GM19043 (cell line): ENCODE results near the gene PRSS53.
"Not testable (repeated sequence)": the region's sequence is repeated elsewhere in the genome, so short reads cannot be mapped to it uniquely, and the experiment has no call there.

ENCODE experiments used
- ATAC-seq: cut with Tn5 transposase; IDR thresholded peaks from one replicate; pipeline ENCODE4 v1.9.1; 2021; ENCODE audit warnings: low read depth; ENCODE audit not compliant: unreplicated experiment

The PRSS53 gene

DNA sequence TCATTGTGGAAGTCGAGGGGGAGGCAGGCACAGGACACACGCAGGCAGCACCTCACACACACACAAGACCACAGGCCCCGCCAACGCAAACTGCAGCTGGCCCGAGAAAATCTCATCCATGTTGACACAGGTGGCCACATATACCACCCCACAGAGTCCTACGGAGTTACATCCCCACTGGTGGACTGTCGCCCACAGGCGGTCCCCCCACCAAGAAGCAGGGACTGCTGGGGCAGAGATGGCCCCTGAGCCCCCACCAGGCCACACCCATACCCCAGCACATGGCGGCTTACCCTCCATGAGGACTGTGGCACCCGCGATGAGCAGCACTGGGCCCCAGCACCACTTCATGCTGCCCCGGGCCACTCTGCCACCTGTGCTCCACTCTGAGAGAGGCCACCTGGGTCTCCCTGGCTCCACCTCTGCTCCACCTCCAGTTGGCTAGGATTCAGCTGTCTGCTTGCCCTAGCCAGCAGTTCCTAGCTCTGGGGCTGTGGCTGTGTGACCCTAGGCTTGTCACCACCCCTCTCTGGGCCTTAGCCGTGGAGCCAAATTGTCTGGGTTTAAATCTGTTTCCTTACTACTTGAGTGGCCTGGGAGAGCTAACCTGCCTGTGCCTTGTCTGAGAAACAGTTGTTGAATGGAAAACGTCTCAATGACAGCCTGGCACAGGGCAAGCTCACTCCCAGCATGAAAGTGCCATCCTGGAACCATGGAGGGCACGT is at the start of gene PRSS53:
Gene PRSS53, minus strand, starts transcription at position 485 of the 725 bp plus-strand sequence. Its CDS starts 134 bp downstream, at position 351.
- ATAC-seq: no peak

DNA sequence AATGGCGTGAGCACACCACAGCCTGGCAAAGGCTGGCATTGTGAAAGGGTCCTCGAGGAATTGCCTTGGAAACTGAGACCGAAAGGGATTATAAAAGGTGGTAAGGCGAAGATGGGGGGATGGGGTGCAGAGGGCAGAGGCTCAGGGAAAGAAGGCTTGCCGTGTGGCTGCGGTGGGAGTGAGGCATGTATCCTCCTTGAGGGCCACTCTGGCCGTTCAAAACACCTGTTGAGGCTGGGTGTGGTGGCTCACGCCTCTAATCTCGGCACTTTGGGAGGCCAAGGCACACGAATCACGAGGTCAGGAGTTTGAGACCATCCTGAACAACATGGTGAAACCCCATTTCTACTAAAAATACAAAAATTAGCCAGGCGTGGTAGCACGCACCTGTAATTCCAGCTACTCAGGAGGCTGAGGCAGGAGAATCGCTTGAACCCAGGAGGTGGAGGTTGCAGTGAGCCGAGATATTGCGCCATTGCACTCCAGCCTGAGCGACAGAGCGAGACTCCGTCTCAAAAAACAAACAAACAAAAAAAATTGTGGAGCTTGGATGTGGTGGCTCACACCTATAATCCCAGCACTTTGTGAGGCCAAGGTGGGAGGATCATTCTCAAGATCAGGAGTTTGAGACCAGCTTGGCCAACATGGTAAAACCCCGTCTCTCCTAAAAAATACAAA is 48.2 kb upstream of the PRSS53 start:
- not testable (repeated sequence) for ATAC-seq

DNA sequence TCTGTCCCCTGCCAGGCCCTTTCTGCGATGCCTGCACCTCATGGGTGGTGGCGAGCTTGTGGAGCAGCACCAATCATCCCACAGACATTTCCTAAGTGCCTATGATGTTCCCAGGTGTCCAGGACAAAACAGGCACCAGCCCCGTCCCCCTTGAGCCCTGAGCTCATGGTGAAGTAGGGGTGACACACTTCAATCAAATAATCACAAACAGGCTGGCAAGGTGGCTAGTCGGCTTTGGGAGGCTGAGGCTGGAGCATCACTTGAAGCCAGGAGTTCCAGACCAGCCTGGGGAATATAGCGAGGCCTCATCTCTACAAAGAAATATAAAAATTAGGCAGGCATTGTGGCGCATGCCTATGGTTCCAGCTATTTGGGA is 47.5 kb upstream of the PRSS53 start:
- ATAC-seq: no peak

DNA sequence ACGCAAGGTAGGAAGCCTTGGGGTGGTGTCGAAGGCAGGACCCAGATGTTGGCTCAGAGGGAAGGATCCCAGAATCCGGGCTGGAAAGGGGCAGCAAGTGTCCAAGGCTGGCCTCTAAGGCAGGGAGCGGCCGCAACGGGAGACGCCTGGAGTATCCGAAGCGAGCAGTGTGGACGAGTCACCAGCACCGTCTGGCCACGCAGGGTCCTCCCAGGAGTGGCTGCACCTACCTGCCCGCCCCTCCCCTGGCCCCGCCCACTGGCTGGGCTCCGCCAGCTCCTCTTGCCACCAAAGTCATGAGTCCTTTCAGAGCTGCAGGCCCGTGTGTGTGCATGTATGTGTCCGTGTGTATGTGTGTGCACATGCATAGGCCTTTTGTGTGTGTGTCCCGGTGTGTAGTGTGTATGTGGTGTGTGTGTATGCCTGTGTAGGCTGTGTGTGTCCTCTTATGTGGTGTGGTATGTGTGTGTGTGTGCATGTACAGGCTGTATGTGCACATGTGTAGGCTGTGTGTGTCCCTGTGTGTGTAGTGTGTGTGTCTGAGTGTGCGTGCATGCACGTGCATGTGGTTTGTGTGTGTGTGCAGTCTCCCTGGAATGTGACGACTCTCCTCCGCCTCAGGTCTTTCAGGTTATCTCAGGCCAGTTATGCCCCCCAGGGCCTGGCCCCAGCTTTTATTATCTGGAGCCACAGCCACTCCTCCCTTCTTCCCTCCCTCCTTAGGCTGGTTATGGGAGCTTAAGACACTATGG is 47.0 kb upstream of the PRSS53 start, which contains the start of gene PRSS8:
Gene PRSS8, minus strand, starts transcription at position 193 of the 752 bp plus-strand sequence. CDS start 229 bp downstream, outside the sequence.
- no peak for ATAC-seq

DNA sequence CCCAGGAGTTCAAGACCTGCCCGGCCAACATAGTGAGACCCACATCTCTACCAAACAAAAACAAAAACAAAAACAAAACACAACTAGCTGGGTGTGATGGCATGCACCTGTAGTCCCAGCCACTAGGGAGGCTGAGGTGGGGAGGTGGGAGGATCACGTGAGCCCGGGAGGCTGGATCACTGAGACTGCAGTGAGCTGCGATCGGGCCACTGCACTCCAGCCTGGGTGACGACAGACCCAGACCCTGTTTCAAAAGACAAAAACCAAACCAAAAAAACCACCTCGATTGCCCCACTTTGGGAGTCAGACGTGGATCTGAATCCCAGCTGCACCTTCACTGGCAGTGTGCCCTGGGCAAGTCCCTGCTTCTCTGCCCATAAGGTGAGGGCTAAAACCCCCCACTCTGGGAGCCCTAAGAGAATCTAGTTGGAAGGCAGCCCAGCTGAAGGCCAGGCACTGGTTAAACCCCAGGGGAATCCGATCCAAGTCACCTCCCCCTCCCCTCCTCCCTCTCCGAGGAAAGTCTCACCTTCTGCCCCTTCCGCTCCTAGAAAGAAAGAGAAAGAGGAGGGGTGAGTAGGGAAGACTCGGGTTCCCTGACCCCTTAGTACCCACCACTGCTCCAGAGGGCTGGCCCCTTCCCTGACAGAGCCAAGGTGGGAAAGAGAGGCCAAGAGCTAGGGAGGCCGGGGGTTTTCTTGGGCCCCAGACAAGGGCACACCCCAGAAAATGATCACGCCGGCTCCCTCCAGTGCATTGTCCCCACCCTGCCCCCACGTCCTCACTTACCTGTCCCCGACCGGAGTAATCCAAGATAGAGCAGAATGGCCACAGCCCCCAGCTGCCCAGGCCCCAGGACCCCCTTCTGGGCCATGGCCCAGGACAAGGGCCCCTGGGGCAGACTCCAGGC is 46.1 kb upstream of the PRSS53 start:
- ATAC-seq: no peak

DNA sequence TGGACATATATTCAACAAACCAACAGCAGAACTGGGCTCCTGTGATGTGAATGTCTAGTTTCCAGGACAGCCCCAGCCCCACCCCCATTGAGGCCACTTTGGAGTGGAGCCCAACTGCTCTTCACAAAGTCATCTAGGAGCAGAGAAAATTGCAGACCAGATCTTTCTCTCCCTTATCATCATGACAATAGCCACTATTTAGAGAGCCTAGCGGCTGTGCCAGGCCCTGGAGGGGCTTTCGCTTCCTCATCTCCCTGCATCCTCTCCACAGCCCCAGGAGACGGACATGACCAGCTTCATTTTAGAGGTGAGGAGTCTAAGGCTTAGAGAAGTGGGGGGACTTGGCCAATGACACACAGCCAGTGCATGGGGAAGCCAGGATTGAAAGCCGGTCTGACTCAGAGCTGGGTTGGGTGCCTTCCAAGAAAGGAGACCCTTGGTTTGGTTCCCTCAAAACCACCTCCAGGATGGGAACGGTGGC is 45.4 kb upstream of the PRSS53 start:
- no peak for ATAC-seq

DNA sequence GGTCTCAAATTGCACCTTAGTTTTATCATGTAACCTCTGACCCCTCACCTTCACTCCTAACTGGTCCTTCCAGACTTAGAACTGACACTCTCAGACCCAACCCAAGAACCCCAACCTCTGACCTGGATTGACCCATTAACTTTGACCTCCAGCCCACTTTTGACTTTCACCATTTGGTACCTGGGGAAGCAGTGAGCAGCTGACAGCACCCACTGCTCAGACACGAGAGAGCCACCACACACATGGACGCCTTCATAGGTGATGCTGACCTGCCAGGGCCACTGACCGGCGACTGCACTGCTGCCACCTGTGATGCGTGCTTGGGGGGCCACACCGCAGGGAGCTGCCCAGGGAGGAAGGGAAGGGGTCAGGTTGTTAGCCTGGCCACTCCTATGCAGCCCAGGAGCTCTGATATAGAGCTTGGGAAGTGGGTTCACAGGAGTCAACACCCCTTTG is 44.3 kb upstream of the PRSS53 start:
- no peak for ATAC-seq

DNA sequence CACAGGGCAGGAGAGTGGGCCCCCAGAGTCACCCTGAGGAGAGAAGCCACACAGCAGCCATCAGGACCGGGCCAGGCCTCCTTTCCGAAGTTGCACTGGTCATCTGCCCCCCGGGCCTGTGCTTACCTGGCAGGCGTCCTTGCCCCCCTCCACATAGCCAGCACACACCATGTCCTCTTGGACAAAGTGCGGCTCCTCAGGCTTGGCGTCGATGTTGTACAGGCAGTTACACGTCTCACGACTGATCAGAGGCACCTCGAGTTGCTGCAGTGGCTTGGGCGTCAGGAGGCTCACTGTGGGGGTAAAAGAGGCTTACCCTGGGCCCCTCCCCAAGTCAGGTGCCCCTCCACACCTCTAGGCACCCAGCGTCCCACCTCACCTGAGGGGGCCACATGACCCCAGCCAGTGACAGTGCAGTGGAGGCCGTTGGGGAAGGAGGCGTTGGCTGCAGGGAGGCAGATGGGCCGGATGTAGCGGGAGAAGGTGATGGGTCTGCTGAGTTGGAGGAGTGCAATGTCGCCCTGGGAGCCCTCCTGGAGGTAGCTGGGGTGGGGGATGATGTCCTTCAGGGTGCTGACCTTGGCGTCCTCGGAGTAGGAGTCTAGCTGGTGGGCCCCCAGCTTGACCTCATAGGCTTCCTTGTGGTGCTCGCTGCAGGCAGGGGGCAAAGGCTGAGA is 43.7 kb upstream of the PRSS53 start:
- no peak for ATAC-seq

DNA sequence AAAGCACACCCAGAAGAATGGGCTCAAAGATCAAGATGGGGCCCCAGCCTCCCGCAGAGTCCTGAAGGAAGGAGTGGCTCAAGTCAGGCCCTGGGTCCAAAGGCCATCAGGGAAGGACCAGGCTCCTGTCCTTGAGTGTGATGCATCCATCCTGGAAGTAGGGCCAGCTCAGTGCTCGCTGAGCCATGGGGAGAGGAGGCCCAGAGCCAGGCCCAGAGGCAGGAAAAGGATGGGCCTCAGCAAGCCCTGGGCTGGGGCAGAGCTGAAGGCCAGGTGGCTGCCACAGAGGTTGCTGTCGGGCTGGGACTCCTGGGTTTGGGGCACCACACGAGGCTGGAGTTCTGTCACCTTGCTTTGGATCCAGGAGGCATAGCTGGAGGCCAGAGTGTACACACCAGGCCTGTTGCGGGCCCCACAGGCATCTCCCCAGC is 43.1 kb upstream of the PRSS53 start:
- no peak for ATAC-seq

DNA sequence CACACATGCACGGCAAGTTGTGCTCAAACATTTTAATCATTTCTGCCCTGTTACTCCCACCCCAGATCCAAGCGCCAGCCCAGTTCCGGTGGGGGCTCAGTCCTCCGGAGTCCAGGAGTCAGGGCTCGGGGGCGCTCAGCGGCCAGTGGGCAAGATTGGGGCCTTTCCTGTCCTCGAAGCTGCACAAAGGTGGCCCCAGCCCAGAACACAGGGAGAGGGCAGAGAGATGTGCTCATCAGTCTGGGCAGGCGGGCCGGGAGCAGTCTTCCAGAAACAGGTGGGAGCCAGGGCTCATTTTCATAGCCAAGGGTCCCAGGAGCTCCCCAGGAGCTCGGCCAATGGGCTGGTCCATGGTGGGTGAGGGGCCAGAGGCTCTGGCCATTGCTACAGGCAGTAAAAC is 42.7 kb upstream of the PRSS53 start:
- ATAC-seq: no peak

DNA sequence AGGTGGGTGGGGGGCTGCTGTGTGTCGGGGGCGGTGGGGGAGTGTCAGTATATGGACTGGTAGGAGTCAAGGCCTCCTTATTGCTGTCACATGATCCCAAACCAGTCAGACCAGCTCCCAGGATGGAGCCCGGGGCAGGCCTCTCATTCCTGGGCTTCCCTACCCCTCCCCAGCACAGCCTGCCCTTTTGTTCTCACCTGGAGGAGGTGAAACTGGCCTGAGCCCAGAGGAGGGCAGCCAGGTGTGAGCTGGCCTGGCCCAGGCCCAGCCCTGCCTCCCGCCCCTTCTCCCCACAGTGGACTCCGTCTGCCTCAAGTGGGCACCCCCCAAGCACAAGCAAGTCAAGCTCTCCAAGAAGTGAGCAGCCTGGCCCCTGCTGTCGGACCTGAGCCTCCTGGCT is 42.2 kb upstream of the PRSS53 start:
- no peak for ATAC-seq

DNA sequence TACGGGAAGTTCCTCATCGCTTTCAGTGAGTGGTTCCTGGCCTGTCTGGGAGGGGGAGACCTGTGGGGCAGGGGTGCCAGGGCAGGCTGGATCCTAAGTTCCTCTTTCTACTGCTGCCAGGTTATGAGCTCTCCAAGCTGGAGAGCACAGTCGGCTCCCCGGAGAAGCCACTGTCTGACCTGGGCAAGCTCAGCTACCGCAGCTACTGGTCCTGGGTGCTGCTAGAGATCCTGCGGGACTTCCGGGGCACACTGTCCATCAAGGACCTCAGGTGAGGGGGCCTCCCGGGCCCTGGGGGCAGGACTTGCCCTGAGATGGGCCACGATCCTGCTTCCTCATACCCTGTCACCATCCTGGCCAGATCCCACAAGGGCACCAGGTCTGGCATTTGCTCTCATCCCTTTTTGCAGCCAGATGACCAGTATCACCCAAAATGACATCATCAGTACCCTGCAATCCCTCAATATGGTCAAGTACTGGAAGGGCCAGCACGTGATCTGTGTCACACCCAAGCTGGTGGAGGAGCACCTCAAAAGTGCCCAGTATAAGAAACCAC is 41.7 kb upstream of the PRSS53 start:
- ATAC-seq: no peak

DNA sequence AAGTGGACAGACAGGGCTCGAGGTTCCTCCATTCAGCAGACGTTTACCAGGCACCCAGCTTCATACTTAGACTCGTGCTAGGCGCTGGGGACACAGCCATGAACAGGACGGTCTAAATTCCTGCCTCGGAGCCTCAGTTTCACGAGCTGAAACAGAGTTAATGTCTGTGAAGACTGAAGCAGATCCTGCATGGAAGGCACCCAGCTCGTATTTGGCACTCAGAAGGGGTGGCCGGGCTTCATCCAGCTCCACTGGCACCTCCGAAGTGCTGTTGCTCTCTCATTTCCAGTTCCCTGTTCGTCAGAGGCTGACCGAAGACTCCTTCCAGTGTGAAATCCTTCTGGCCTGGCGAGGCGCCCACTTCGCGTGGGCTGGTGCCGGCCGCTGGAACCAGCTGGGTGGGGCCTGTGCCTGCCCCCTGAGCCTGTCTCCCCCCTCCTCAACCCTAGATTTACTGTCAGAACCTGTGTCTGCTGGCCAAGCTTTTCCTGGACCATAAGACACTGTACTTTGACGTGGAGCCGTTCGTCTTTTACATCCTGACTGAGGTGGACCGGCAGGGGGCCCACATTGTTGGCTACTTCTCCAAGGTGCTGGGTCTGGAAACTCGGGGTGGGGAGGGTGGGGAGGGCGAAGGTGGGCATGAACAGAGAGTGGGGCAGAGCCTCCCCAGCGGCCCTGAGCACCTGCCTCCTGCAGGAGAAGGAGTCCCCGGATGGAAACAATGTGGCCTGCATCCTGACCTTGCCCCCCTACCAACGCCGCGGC is 41.0 kb upstream of the PRSS53 start:
- no peak for ATAC-seq

DNA sequence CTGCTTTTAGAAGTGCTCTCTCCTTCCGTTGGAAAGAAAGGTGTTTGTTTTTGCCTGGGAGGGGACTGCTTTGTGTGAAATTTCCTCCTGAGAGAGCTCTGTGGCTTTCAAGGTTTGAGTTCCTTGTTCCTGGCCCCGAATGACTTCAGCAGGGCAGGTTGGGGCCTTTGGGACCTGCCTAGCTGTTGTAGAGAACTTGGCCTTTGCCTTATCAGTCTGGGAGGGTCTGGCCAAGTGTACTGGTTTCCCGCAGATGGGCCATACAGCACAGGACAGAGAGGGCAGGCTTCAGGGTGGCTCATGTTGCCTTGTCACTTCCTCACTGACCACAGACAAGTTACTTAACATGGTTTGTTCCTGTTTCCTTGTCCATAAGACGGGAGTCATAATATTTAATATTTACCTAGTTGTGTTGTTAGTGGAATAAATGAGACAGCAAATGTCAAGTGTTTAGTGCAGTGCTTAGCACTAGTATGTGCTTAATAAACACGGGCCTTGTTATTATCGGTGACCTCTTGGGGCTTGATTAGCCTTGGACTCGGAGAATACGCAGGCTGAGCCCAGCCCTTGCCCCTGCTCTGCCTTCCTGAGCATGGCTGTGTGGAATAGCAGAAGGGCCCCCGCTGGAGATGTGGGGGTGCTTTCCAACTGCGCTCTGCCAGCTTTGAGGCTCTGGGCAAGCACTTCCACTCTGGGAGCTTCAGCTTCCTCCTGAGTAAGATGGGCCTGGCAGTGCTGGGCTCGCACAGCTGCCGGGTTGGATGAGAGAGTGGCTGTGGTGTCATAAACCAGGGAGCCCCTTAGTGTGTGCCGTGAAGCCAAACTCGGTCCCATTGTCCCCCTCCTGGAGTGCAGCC is 40.2 kb upstream of the PRSS53 start:
- ATAC-seq: no peak

DNA sequence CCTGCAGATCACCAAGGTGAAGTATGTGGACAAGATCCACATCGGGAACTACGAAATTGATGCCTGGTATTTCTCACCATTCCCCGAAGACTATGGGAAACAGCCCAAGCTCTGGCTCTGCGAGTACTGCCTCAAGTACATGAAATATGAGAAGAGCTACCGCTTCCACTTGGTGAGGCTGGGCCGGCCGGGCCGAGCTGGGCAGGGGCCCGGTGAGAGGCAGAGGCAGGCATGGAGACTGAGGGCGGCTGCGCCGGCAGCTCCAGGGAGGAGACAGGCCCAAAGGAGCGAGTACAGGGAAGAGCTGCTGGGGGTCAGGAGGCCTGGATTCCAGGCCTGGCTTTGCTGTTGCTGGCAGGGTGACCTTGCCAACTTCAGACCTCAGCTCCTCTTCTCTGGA is 38.4 kb upstream of the PRSS53 start:
- ATAC-seq: no peak

DNA sequence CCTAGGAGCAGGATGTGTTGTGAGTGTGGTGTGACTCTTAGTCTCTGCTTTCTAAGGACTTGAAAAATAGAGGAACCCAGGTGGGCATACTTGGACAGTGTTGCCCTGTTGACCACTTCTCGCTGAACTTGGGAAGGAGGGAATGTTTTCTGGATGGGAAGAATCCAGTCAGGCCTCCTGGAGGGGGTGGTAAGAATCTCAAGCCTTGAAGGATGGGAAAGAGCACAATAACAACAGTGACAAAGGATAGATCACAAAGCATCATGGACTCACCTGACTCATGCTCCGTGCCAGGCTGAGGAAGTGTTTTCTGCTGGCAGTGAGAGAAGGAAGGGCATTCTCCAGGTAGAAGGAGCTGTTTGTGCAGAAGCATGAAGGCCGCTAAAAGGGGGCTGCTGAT is 37.1 kb upstream of the PRSS53 start:
- no peak for ATAC-seq

DNA sequence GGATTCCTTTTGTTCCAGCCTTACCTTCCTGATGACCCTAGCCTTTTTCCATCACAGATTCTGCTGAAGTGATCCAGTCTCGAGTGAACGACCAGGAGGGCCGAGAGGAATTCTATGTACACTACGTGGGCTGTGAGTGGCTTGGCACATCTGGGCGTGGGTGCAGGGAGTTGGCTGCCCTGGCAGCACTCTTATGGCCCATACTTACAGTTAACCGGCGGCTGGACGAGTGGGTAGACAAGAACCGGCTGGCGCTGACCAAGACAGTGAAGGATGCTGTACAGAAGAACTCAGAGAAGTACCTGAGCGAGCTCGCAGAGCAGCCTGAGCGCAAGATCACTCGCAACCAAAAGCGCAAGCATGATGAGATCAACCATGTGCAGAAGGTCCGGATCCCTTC is 31.4 kb upstream of the PRSS53 start:
- no peak for ATAC-seq
